GM12878 (cell line): ENCODE results near the gene RTN3. TPM values are rescaled to one million over a fixed set of nuclear protein-coding genes. Genes with fewer than 3 reads are reported as not detected.

Experiments used
- ATAC-seq: fragments of 200-7000 bp; cut with Tn5 transposase; 3 replicates; pipeline ENCODE4 v1.9.1; 2020; ENCODE audit warnings: mild to moderate bottlenecking, moderate library complexity
- BruUV-seq: library from RNA; stranded (reverse); fragments of 400-500 nt; replicated peaks from 2 replicates; lab custom pipeline; 2021; lab: Mats Ljungman, UMichigan
- CTCF ChIA-PET: fragments of 300-600 bp; sonication (Branson Sonifier 250); formaldehyde crosslinking; extraction: SDS; loops from one replicate; lab custom pipeline; 2021; ENCODE audit warnings: inconsistent platforms; lab: Yijun Ruan, JAX
- POLR2A ChIA-PET: fragments of 350-600 bp; formaldehyde crosslinking; extraction: SDS; loops from one replicate; lab custom pipeline; 2021; ENCODE audit warnings: inconsistent platforms; lab: Charles Lee
- RAD21 ChIA-PET: fragments of 300-600 bp; sonication (Branson Sonifier 250); formaldehyde crosslinking; loops from one replicate; lab custom pipeline; 2023; ENCODE audit warnings: antibody characterized with exemption; ENCODE audit not compliant: unreplicated experiment; lab: Charles Lee
- SMC1A ChIA-PET: fragments of 300-600 bp; sonication (Branson Sonifier 250); formaldehyde crosslinking; loops from one replicate; lab custom pipeline; 2023; ENCODE audit not compliant: unreplicated experiment, uncharacterized antibody; lab: Charles Lee
- DNase-seq: peaks from one replicate; pipeline ENCODE4 v3.0.0-alpha.2; 2011; ENCODE audit warnings: low read depth, low spot score
- FAIRE-seq: peaks from 3 replicates; lab custom pipeline; 2011; peaks lifted over from hg19 to GRCh38; lab: Jason Lieb, UNC
- H2AFZ ChIP-seq: 2 replicates; pipeline ENCODE4 v1.6.0; 2011; ENCODE audit warnings: low read depth, low read length, control low read depth; ENCODE audit not compliant: control insufficient read depth
- H3K27ac ChIP-seq: 2 replicates; pipeline ENCODE4 v1.5.1; 2011; ENCODE audit warnings: control low read depth; ENCODE audit not compliant: control insufficient read depth, insufficient read depth
- H3K27me3 ChIP-seq, 2 experiments: replicated peaks in 1 of 2; 2 replicates each; pipeline versions ENCODE4 v1.6.0 to v1.6.1; 2011; ENCODE audit warnings: low read length in 1 of 2; ENCODE audit not compliant: control insufficient read depth in 2 of 2, insufficient read depth in 2 of 2
- H3K36me3 ChIP-seq, 2 experiments: 2 replicates each; pipeline ENCODE4 v1.5.1; 2011; ENCODE audit warnings: low read length in 1 of 2; ENCODE audit not compliant: control insufficient read depth in 2 of 2, insufficient read depth in 2 of 2
- H3K4me1 ChIP-seq: 2 replicates; pipeline ENCODE4 v1.6.1; 2011; ENCODE audit warnings: mild to moderate bottlenecking, low read length, moderate library complexity, mixed read lengths; ENCODE audit not compliant: control insufficient read depth, insufficient read depth
- H3K4me2 ChIP-seq: 2 replicates; pipeline ENCODE4 v1.6.0; 2011; ENCODE audit warnings: control low read depth; ENCODE audit not compliant: control insufficient read depth, insufficient read depth
- H3K4me3 ChIP-seq: fragments of 200-600 bp; sonication (generic); 2 replicates; pipeline ENCODE4 v1.5.1; 2016
- H3K79me2 ChIP-seq: 2 replicates; pipeline ENCODE4 v1.6.0; 2011; ENCODE audit warnings: low read length; ENCODE audit not compliant: control insufficient read depth, insufficient read depth
- H3K9ac ChIP-seq: 2 replicates; pipeline ENCODE4 v1.8.0; 2011; ENCODE audit warnings: low read length, control low read depth, mixed read lengths; ENCODE audit not compliant: control insufficient read depth, insufficient read depth
- H3K9me3 ChIP-seq: replicated peaks from 3 replicates; pipeline ENCODE4 v1.5.1; 2011; ENCODE audit warnings: mild to moderate bottlenecking, low read length; ENCODE audit not compliant: control insufficient read depth, insufficient read depth
- H4K20me1 ChIP-seq: 2 replicates; pipeline ENCODE4 v1.6.0; 2011; ENCODE audit not compliant: control insufficient read depth, insufficient read depth
- BHLHE40 ChIP-seq, 2 experiments: fragments of 450-650 bp in 1 of 2; IDR thresholded peaks; 2 replicates each; pipeline ENCODE4 v1.6.1; 2011 to 2017; ENCODE audit warnings: low read depth in 2 of 2, borderline replicate concordance in 1 of 2, improper control_type of control experiment in 1 of 2, low read length in 1 of 2, mild to moderate bottlenecking in 1 of 2
- CHD4 ChIP-seq: fragments of 200-600 bp; sonication (generic); IDR thresholded peaks from 2 replicates; pipeline ENCODE4 v1.6.1; 2016; ENCODE audit warnings: mild to moderate bottlenecking
- E2F4 ChIP-seq: IDR thresholded peaks from 2 replicates; pipeline ENCODE4 v1.6.1; 2012; ENCODE audit warnings: low read depth, low read length, improper control_type of control experiment
- POLR2A ChIP-seq: IDR thresholded peaks from 2 replicates; pipeline ENCODE4 v1.6.1; 2011; ENCODE audit warnings: low read depth, mild to moderate bottlenecking, low read length
- SREBF1 ChIP-seq: IDR thresholded peaks from 2 replicates; pipeline ENCODE4 v1.6.1; 2012; ENCODE audit warnings: mild to moderate bottlenecking, low read length
- WGBS: methylation state at CpG from one replicate; pipeline ENCODE4 v1.1.6; 2016; ENCODE audit warnings: low lambda C conversion rate; ENCODE audit not compliant: insufficient replicate concordance, insufficient coverage; ENCODE audit errors: missing lambda C conversion rate; 5-methylcytosine and 5-hydroxymethylcytosine counted together
- in situ Hi-C: fragments of 300-500 bp; cut with MboI; formaldehyde crosslinking; loops from 9 replicates; pipeline ENCODE4 v1.14.3; 2018; ENCODE audit warnings: mixed read lengths
- intact Hi-C: fragments of 100-400 bp; cut with micrococcal nuclease; formaldehyde crosslinking; loops from one replicate; pipeline ENCODE4 v1.14.2; 2022; ENCODE audit not compliant: unreplicated experiment
- polyA plus RNA-seq, 11 experiments: library from polyadenylated mRNA; depleted of rRNA in 4 of 11; unstranded in 6 of 11; stranded (reverse) in 5 of 11; fragments of >200 nt; fragmentation: Nextera tagmentation in 4 of 11; fragmentation: Illumina TruSeq in 1 of 11; extraction: Ambion mirVana in 4 of 11; extraction: Trizol in 1 of 11; gene quantifications; 1 replicate in 1 of 11; 2 replicates in 10 of 11; pipeline versions ENCODE4 v1.2.1 to v1.2.3, GENCODE V29; 2011 to 2016; ENCODE audit warnings: inconsistent platforms in 2 of 11, missing spikeins in 2 of 11, low read depth in 1 of 11
- total RNA-seq, 4 experiments: library from RNA; depleted of rRNA in 3 of 4; stranded (reverse); fragments of >200 nt in 3 of 4; fragmentation: Illumina TruSeq in 1 of 4; extraction: Trizol in 1 of 4; gene quantifications; 2 replicates each; pipeline versions ENCODE4 v1.2.1 to v1.2.3, GENCODE V29; 2013 to 2021

RTN3 gene
- total and polyA plus RNA-seq, 10 of the 15 experiments (the other 5 are each of a cell fraction or from before 2014, with no cell fraction given) = 22.9 to 64.2 (median 47.0) TPM

DNA sequence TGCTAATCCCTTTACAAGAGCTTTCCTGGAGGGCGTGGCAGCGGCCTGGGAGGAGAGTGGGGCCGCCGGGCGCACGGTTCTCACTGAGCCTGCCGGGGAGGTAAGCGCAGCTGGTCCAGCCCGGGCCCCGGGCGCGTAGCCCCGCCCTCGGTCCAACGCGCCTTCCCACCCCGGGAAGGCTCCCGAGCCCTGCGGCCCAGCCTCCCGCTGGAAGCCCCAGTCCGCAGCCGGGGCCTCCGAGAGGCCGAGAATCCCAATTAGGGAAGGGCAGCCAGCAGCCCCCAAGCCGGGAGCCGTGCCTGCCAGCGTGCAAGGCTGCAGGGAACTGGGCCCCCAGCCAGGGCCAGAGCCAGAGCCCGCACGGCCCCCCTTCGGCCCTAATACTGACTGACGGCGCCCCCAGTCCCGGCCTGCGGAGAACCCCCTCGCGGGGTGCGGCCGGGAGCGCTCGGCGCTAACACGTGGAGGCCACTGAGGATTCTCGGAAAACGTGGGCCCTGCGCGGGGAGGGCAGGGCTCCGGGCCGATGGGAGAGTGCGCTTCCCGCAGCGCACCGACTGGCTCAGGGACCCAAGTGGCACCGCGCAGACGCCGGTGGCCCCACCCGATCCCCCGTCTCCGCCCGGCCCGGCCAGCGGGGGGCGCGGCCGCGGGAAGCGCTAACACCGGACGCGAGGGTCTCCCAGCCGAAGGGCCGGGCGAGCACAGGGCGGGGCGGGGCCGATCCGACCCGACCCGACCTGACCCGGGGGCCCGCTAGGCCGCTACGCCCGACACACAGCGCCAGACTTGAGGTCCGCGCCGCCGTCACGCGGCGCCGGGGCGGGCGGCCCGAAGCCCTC, 81.6 kb downstream of the RTN3 start:
- ChIA-PET RAD21 (no interaction called here), SMC1A (no interaction called here), POLR2A (no interaction called here), CTCF (interaction anchor here (0.6 kb wide), 1 partner anchor 24 kb away, joined by 3 read pairs; no protein-coding TSS in a partner anchor)
- in situ Hi-C loops = no loop called here
- Histone ChIP-seq H3K4me2 (no peak overlapping the region), H3K4me1 (peaks cover 3% of the 10 kb centered on the region; the same call in 1 of the 2 replicates), H3K27me3 (no peaks in the 10 kb centered on the region), H3K79me2 (no peaks in the 10 kb centered on the region; the same call in 1 of the 2 replicates), H4K20me1 (peaks cover 5% of the 10 kb centered on the region; the same call in 1 of the 2 replicates), H3K4me3 (no peak overlapping the region), H3K27ac (no peak overlapping the region), H3K9ac (no peak overlapping the region), H3K9me3 (no peaks in the 10 kb centered on the region), H3K36me3 (peaks cover under 1 to 3% of the 10 kb centered on the region in 2 experiments; a peak in 2 of 4 replicates), H2AFZ (no peak overlapping the region)
- FAIRE-seq (no peak), DNase-seq (no peak), ATAC-seq (no peak)
- WGBS = 98% methylated on average over 70 of the region's 96 CpGs
- no TSS peak for BruUV-seq
- intact Hi-C loops = no loop called here
- TF ChIP-seq SREBF1 (no peak), CHD4 (no peak)

GRCh38 chr11:63763496-63764339, 82.4 kb downstream of the RTN3 start:
- FAIRE-seq = no peak
- SMC1A ChIA-PET = no interaction called here
- Histone ChIP-seq H3K9ac (no peak overlapping the region), H3K27me3 (no peaks in the 10 kb centered on the region), H3K79me2 (no peaks in the 10 kb centered on the region; the same call in 1 of the 2 replicates), H3K4me3 (no peak overlapping the region), H3K4me2 (no peak overlapping the region), H3K9me3 (no peaks in the 10 kb centered on the region), H3K4me1 (peaks cover 3% of the 10 kb centered on the region; the same call in 1 of the 2 replicates), H3K36me3 (peaks cover 0 to 3% of the 10 kb centered on the region in 2 experiments; a peak in 2 of 4 replicates), H4K20me1 (peaks cover 5% of the 10 kb centered on the region; the same call in 1 of the 2 replicates), H2AFZ (no peak overlapping the region), H3K27ac (no peak overlapping the region)
- WGBS = 96% methylated on average over 26 of the region's 82 CpGs
- intact Hi-C loops = no loop called here
- ATAC-seq = no peak
- no TSS peak for BruUV-seq
- no peak for DNase-seq
- POLR2A ChIA-PET = no interaction called here
- TF ChIP-seq E2F4 (no peak), BHLHE40 (IDR thresholded peaks at IDR 0.05; ENCODE audit: borderline replicate concordance in 1 of 2, low read depth in 2 of 2, low read length in 1 of 2) (no peak), POLR2A (0 out of 2 replicates have a peak, but pooled peaks have one; percentile 24)
- CTCF ChIA-PET = no interaction called here
- RAD21 ChIA-PET = no interaction called here
- in situ Hi-C loops = no loop called here
